ENCODE data around the gene GOLT1A.

Gene GOLT1A

GRCh38 chr1:204192589-204193352, 21.0 kb downstream of the GOLT1A start:
- DNase-seq (ENCODE audit: low read depth in 2 of 3, low spot score in 1 of 3), result no peak

- DNase-seq (ENCODE audit: low read depth in 2 of 3, low spot score in 1 of 3), result no peak
Observed at GRCh38 chr1:204192046-204192445, 21.7 kb downstream of the GOLT1A start.

GRCh38 chr1:204191456-204191855, 22.3 kb downstream of the GOLT1A start:
- DNase-seq (ENCODE audit: low read depth in 2 of 3, low spot score in 1 of 3), result no peak

- DNase-seq (ENCODE audit: low read depth in 2 of 3, low spot score in 1 of 3), result no peak
Observed at GRCh38 chr1:204190212-204191211, 23.3 kb downstream of the GOLT1A start.

GRCh38 chr1:204188959-204189639, 24.7 kb downstream of the GOLT1A start:
- DNase-seq (ENCODE audit: low read depth in 2 of 3, low spot score in 1 of 3), result no peak

- DNase-seq (ENCODE audit: low read depth in 2 of 3, low spot score in 1 of 3), result no peak
Observed at GRCh38 chr1:204186597-204186996, 27.2 kb downstream of the GOLT1A start.

GRCh38 chr1:204181116-204181515, 32.7 kb downstream of the GOLT1A start:
- DNase-seq (ENCODE audit: low read depth in 2 of 3, low spot score in 1 of 3), result no peak

- no peak for DNase-seq (ENCODE audit: low read depth in 2 of 3, low spot score in 1 of 3)
Observed at GRCh38 chr1:204180133-204180532, 33.7 kb downstream of the GOLT1A start.

GRCh38 chr1:204178487-204179281, 35.1 kb downstream of the GOLT1A start:
- no peak for DNase-seq (ENCODE audit: low read depth in 2 of 3, low spot score in 1 of 3)

- DNase-seq (ENCODE audit: low read depth in 2 of 3, low spot score in 1 of 3), result no peak
Observed at GRCh38 chr1:204177133-204177532, 36.7 kb downstream of the GOLT1A start.

- DNase-seq (ENCODE audit: low read depth in 2 of 3, low spot score in 1 of 3), result no peak
Observed at GRCh38 chr1:204176049-204176448, 37.7 kb downstream of the GOLT1A start.

- no peak for DNase-seq (ENCODE audit: low read depth in 2 of 3, low spot score in 1 of 3)
Observed at GRCh38 chr1:204174958-204175357, 38.8 kb downstream of the GOLT1A start.

- no peak for DNase-seq (ENCODE audit: low read depth in 2 of 3, low spot score in 1 of 3)
Observed at GRCh38 chr1:204172404-204173029, 41.3 kb downstream of the GOLT1A start.

GRCh38 chr1:204171751-204172178, 42.0 kb downstream of the GOLT1A start:
- DNase-seq (ENCODE audit: low read depth in 2 of 3, low spot score in 1 of 3), result no peak

- DNase-seq (ENCODE audit: low read depth in 2 of 3, low spot score in 1 of 3), result no peak
Observed at GRCh38 chr1:204170494-204171155, 43.2 kb downstream of the GOLT1A start.

GRCh38 chr1:204169858-204170257, 43.9 kb downstream of the GOLT1A start:
- no peak for DNase-seq (ENCODE audit: low read depth in 2 of 3, low spot score in 1 of 3)

- no peak for DNase-seq (ENCODE audit: low read depth in 2 of 3, low spot score in 1 of 3)
Observed at GRCh38 chr1:204167730-204168129, 46.1 kb downstream of the GOLT1A start.

- DNase-seq (ENCODE audit: low read depth in 2 of 3, low spot score in 1 of 3), result no peak
Observed at GRCh38 chr1:204166219-204166618, 47.6 kb downstream of the GOLT1A start, which contains the start of gene REN. TSS of gene REN (minus strand) at chr1:204166337. CDS start at chr1:204166293, 44 bp downstream.

GRCh38 chr1:204162494-204163074, 51.2 kb downstream of the GOLT1A start:
- peak; percentile 63 to 83 (median 69) for DNase-seq (ENCODE audit: low read depth in 2 of 3, low spot score in 1 of 3)

Measured in stimulated activated CD4-positive, alpha-beta T cell treated with anti-CD3 and anti-CD28 coated beads, Interleukin-12 subunit alpha, Interleukin-12 subunit beta, amount 100 ng/mL, for 48 hours (primary cell).